Lower leg skin (tissue), 3 donors: ENCODE results near the gene GPBP1.

Experiments used
- CTCF ChIP-seq, 3 donors: fragments of 450-650 bp; IDR thresholded peaks; one replicate each; pipeline ENCODE4 v1.5.1; 2016; ENCODE audit warnings: antibody characterized with exemption in 3 of 3, mild to moderate bottlenecking in 3 of 3, moderate library complexity in 2 of 3
- POLR2A ChIP-seq, 2 donors: fragments of 450-650 bp; IDR thresholded peaks; one replicate each; pipeline ENCODE4 v1.6.1; 2016 to 2017; ENCODE audit warnings: antibody characterized with exemption in 2 of 2, mild to moderate bottlenecking in 1 of 2, moderate library complexity in 1 of 2

- no peak for TF ChIP-seq CTCF (IDR thresholded peaks at IDR 0.05)
- TF ChIP-seq POLR2A (IDR thresholded peaks at IDR 0.05): no peak
These were observed 33.3 kb downstream of the GPBP1 start for GRCh38 chr5:57207007-57207653.
